Liver (tissue), 3 donors: ENCODE measurements around the gene ADAMTS6.

ENCODE experiments used
- CTCF ChIP-seq: fragments of 150-350 bp; IDR thresholded peaks from 2 replicates; pipeline ENCODE4 v1.5.1; 2017; ENCODE audit warnings: improper control_type of control experiment, low read depth, low read length; ENCODE audit not compliant: missing input control
- RAD21 ChIP-seq, 2 donors: IDR thresholded peaks; 2 replicates each; pipeline ENCODE4 v1.6.1; 2016; ENCODE audit warnings: antibody characterized with exemption in 2 of 2, mild to moderate bottlenecking in 2 of 2
- TAF1 ChIP-seq: conservative IDR thresholded peaks from 2 replicates; pipeline ENCODE4 v1.6.1; 2016; ENCODE audit warnings: antibody characterized with exemption, mild to moderate bottlenecking
- donor health status: healthy.
- donor health status: healthy.

DNA sequence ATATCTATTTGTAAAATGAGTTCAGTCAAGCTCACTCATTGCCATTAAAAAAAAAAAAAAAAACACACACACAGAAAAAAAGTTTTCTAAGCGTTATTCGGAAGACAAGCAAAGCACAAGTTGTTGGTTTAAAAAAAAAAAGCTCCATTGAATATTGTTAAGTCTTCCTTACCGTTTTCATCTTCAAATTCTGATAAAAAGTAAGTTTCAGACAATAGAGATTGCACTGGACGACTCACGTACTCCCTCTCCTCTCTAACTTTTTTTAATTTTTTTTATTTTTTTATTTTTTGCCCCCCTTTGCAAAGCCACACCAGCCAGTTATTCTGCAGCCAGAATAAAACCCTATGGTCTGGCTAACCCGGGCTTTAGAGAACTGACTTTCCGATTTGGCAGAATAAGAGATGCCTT is 544 bp downstream of the ADAMTS6 start:
- TF ChIP-seq RAD21 (IDR thresholded peaks at IDR 0.05) (no peak), CTCF (no peak), TAF1 (no peak)
